Fibroblast of mammary gland (primary cell): ENCODE data around the gene TFB1M.

Source experiments
- DNase-seq: peaks from one replicate; pipeline ENCODE4 v3.0.0-alpha.2; 2010; ENCODE audit warnings: low read depth
- H3K4me3 ChIP-seq: 2 replicates; pipeline ENCODE4 v1.5.1; 2011; ENCODE audit warnings: low read depth, mild to moderate bottlenecking, low read length, moderate library complexity; ENCODE audit not compliant: control insufficient read depth
- CTCF ChIP-seq: conservative IDR thresholded peaks from 2 replicates; pipeline ENCODE4 v1.5.1; 2011; ENCODE audit warnings: low read depth, low read length, inconsistent platforms; ENCODE audit not compliant: control insufficient read depth, insufficient read depth

Gene TFB1M

GRCh38 chr6:155212616-155213380 lies 101.5 kb downstream of the TFB1M start:
- no peak overlapping the region for H3K4me3 ChIP-seq
- TF ChIP-seq CTCF = no peak
- no peak for DNase-seq

GRCh38 chr6:155212106-155212505 lies 102.2 kb downstream of the TFB1M start:
- DNase-seq = no peak
- no peak overlapping the region for H3K4me3 ChIP-seq
- no peak for TF ChIP-seq CTCF

- H3K4me3 ChIP-seq = no peak overlapping the region
- no peak for TF ChIP-seq CTCF
- no peak for DNase-seq
Measured at GRCh38 chr6:155207223-155207622, 107.1 kb downstream of the TFB1M start.
